Stimulated activated CD4-positive, alpha-beta T cell treated with anti-CD3 and anti-CD28 coated beads, Interleukin-1b, Interleukin-23, amount 100 ng/mL, for 24 hours (primary cell): ENCODE data around the gene TMEM151A.
"Not testable (repeated sequence)": the region's sequence is repeated elsewhere in the genome, so short reads cannot be mapped to it uniquely, and the experiment has no call there.

Source experiments
- DNase-seq, 4 experiments: peaks; one replicate each; pipeline ENCODE4 v3.0.0-alpha.2; 2020; ENCODE audit warnings: low read depth in 4 of 4, low spot score in 1 of 4

The TMEM151A gene

GRCh38 chr11:66320289-66320688 is 28.6 kb downstream of the TMEM151A start:
- not testable (repeated sequence) for DNase-seq

DNA sequence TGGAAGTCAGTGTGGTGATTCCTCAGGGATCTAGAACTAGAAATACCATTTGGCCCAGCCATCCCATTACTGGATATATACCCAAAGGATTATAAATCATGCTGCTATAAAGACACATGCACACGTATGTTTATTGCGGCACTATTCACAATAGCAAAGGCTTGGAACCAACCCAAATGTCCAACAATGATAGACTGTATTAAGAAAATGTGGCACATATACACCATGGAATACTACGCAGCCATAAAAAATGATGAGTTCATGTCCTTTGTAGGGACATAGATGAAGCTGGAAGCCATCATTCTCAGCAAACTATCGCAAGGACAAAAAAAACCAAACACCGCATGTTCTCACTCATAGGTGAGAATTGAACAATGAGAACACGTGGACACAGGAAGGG is 29.1 kb downstream of the TMEM151A start:
- DNase-seq: not testable (repeated sequence)

GRCh38 chr11:66321606-66322005 is 29.9 kb downstream of the TMEM151A start:
- DNase-seq: no peak

- no peak for DNase-seq
Measured at GRCh38 chr11:66322732-66323427, 31.2 kb downstream of the TMEM151A start.

DNA sequence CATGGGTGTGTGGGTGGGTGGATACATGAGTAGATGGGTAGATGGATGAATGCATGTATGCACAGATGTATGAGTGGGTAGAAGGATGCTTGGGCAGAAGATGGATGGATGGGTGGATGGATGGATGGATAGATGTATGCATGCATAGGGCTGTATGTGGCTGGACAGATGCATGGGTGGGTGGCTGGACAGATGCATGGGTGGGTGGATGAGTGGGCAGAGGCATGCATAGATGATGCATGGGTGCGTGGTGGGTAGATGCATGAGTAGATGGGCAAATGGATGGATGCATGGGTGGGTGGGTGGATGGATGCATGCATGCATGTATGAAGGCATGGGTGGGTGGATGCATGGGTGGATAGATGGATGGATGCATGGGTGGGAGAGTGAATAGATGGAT is 32.0 kb downstream of the TMEM151A start:
- DNase-seq: no peak

DNA sequence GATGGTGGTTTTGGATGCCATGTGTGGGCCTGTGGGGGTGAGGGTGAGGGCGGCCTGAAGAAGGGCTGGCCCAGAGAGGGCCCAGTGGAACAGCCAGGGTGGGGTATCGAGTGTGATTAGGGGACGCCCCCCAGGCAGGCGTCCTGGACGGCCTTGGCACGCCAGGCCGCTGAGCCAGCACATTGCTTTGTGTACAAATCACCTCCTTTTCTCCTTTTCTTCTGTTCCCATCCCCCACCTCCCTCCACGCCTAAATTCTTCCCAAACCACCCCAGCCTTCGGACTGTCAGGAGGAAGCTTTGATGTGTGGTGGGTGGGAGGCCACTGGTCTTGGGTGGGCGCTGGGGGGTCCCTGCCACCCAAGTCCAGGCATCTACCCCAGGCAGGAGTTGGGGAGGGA is 33.0 kb downstream of the TMEM151A start:
- no peak for DNase-seq

- no peak for DNase-seq
Measured at GRCh38 chr11:66325263-66325671, 33.6 kb downstream of the TMEM151A start.

DNA sequence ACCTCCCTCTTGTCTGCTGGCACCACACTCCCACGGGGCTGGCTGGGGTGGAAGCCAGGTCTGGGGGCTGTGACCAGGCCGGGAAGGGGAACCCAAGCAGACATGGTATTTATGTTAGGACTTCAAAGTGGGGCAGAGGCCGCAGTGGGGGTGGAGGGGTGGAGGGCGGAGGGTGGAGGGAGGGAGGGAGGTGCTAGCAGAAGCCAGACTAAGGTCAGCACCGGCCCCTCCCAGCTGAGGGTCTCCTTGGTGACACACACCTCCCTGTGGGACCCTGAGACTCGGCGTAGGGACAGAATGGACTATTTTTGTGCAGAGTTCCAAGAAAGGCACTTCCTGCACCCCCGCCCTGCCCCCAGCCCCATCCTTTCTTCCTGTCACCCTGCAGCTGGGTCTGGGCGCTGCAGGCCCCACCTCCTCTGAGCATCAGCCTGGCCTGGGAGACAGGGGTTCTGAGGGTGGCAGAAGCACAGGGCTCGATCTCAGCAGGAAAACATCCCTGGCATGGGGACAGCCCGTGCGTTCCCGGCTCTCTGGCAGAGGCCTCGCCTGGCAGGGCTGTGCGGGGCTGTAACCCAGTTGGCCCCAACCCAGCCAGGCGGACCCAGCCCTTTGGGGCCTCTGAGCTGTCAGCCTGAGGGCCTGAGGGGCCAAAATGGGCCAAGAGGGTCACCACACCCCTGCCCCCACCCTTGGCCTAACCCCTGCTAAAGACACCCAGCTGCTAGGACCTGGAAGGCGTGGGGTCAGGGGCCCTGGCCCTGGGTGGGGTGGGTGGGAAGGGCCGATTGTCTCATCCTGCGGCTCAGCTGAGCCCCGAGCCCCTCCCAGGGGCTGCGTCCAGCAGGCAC is 34.8 kb downstream of the TMEM151A start:
- DNase-seq: no peak

- no peak for DNase-seq
Measured at GRCh38 chr11:66327171-66328030, 35.7 kb downstream of the TMEM151A start.

DNA sequence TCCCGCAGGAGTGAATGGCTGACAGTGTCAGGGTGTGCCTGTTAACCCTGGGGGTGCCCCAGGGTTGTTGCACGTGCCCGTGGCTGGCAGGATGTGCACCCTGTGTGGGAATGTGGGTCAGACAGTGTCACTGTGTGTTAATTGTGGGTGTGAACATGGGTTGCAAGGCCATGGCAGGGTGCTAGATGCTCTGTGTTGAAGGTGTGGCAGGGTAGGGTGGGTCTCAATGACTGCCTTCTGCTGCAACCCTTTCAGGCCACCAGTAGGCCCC is 36.3 kb downstream of the TMEM151A start:
- DNase-seq: no peak

DNA sequence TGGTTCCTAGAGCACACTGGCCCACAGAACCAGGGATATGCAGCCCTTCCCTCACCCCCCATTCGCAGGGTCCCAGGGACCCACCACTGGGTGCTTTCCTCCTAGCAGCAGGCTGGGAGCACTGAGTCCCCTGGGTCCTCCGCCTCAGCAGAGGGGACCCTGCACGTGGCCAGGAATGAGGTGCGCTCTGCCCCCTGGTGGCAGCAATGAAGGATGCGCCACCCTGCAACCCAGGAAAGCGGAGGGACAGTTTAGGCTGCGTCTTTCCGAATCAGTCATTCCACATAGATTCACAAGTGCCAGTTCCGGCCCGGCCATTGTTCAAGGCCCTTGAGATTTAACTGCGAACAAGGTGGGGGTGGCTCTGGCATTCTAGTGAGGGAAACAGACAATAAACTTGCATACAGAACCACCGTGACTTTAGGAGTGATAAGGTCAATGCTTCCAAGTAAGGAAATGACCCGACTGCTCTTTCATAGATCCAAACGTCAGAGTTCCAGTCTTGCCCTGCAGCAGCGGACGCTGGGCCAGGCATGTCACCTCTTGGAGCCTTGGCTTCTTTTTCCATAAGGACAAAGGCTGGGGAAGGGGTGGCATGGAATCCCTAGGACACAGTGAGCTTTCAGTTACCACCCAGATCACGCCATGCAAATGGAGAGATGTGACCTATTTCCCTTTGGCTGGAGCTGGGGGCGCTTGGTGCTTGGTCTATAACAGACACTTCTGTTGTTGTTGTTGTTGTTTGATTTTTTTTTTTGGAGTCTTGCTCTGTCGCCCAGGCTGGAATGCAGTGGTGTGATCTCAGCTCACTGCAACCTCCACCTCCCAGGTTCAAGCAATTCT is 36.8 kb downstream of the TMEM151A start:
- peak; percentile 52 to 79 (median 74) for DNase-seq

DNA sequence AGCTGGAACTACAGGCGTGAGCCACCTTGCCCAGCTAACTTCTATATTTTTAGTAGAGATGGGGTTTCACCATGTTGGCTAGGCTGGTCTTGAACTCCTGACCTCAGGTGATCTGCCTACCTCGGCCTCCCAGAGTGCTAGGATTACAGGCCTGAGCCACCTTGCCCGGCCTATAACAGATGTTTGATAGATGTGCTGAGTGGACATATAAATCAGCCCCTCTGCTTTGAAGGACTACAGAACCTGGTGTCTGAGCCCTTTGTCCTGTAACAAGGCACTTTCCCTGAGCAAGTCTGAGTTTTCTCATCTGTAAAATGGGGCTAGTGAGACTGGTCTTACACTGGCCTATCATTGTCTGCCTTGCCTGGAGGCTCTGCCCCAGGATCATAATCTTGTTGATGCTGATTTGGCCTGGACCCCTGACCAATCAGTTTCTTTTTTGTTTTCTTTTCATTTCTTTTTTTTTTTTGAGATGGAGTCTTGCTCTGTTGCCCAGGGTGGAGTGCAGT is 37.5 kb downstream of the TMEM151A start:
- no peak for DNase-seq

- DNase-seq: no peak
Measured at GRCh38 chr11:66330931-66331330, 39.2 kb downstream of the TMEM151A start.

- no peak for DNase-seq
Measured at GRCh38 chr11:66331542-66332370, 40.1 kb downstream of the TMEM151A start.

DNA sequence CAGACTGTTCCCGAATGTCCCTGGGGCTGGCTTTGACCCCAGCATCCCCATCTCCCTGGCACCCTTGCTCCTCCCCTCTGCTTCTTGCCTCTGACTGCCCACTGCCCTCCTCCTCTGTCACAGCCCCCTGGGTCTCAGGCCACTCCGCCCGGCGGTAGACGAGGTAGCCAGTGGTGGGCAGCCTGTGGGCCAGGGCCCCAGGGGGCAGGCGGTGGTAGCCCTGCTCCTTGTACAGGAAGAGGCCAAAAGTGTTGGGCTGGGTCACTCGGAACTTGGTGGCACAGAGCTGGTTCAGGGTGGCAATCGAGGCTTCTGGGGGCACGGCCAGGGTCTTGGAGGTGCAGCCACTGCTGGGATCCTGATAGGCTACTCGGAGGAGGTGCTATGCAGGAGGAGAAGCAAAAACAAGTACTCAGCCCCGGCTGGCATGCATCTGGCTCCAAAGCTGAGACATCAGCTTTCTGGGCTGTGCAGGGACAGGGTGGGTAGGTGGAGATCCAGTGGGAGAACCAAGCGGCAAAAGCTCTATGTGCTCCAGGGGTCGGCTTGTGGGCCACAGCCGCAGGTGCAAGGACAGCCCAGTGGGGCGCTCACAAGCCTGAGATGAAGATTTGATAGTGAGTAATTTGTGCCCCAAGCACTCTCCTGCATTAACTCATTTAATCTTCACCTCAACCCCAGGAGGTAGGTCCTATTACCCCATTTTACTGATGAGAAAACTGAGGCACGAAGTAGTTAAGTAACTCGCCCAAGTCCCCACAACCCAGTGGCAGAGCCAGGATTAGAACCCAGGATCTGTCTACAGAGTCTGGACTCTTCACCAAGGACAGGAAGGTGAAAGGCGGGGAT is 40.9 kb downstream of the TMEM151A start:
- DNase-seq: no peak

- no peak for DNase-seq
Measured at GRCh38 chr11:66333220-66333877, 41.7 kb downstream of the TMEM151A start.

DNA sequence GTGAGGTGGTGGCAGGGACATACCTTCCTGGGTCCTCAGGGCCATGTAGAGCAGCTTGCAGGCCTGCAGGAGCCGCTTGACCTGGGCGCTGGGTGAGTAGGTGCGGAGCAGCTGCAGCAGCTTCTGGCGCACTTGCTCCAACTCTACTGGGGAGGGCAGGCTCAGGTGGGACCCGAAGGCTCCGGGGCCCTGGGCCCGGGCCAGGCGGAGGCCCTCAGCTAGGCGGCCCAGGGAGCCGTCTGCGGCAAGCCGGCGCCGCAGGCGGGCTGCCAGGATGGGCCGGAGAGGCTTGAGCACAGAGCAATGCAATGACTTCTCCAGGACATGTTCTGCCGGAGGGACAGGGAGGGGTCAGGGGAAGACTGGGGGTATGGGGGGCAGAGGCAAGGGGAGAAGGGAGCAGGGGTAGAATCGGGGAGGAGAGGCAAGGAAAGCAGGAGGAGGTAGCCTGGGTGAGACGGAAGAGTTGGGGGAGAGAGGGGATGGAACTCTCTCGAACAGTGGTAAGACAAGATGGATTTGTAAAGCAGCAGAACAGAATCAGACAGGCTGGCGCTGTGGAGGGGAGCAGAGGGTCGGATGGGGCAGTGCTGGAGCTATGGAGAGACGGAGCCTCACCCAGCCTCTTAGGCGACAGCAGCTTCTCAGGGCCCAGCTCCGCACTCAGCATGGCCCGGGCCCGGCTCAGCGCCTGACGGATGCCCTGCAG is 42.4 kb downstream of the TMEM151A start:
- DNase-seq: no peak
